HG03460 (cell line): ENCODE results near the gene SPEG.
"Not testable (repeated sequence)": the region's sequence is repeated elsewhere in the genome, so short reads cannot be mapped to it uniquely, and the experiment has no call there.

Experiments used
- ATAC-seq: cut with Tn5 transposase; IDR thresholded peaks from one replicate; pipeline ENCODE4 v1.9.1; 2021; ENCODE audit not compliant: unreplicated experiment

SPEG gene

GRCh38 chr2:219404291-219404910 lies 30.2 kb upstream of the SPEG start:
- no peak for ATAC-seq

DNA sequence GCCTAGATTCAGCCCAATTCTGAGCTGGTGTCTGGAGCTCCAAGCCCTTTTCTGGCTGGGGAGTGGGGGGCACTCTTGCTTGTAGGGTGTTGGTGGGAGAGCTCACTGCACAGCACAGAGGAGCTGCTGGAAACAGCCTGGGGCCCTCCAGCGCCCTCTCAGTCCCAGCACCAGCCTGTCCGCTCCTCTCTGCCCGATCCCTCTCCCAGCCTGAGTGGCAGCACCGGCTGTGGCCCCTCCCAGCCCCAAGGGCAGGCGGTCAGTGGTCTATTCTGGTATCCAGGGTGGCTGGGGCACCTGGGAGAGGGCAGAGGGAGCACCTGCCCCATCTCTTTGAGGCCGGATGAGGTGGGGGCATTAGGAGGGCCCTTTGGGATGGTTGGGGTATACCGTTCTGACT lies 29.7 kb upstream of the SPEG start:
- ATAC-seq, result no peak

DNA sequence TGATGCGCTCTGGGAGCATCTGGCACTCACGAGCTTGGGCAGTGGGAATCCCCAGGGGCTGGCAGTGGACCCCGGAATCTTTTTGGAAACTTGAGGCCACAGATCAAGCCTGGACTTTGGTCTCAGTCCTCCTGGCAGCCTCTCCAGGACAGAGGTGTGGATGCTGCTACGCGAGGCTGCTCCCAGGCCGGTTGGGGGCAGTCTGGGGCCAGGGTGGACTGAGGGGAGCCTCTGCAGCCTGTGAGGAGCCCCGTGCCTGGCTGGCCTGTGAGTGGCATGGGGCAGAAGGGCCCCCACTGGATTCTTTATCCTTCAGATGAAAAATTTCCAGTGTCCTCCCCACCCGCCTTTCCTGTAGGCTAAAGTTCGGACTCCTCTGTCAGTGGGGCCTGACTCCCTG lies 29.2 kb upstream of the SPEG start:
- no peak for ATAC-seq

GRCh38 chr2:219405958-219406860 lies 28.4 kb upstream of the SPEG start:
- ATAC-seq, result no peak

- no peak for ATAC-seq
Measured at GRCh38 chr2:219406861-219407230, 27.8 kb upstream of the SPEG start.

DNA sequence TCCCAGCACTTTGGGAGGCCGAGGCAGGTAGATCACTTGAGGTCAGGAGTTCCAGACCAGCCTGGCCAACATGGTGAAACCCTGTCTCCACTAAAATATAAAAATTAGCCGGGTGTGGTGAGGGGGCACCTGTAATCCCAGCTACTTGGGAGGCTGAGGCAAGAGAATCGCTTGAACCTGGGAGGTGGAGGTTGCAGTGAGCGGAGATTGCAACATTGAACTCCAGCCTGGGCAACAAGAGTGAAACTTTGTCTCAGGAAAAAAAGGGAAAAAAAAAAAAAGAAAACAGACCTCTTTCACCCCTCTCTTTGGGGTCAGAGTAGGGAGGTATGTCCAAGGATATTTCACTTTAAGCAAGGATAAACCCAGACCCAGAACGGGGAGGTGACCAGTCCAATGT lies 27.3 kb upstream of the SPEG start:
- not testable (repeated sequence) for ATAC-seq

DNA sequence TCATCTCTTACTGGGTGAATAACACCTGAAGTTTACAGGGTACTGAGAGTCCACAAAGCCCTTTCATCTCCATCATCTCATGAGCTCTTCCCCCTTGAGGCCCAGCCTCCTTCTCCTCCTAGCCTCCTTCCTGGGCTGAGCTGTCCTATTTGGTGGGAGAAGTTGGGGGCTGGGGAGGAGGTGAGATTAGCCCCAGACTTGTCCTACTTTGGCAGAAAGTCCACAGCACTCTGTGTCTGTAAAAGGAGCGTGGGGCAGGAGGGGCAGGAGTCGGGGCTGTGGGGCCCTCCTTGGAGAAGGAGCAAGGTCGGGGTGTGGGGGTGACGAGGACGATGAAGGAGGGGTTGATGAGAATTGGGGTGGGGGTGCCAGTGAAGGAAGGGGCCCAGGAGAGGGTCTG lies 26.4 kb upstream of the SPEG start:
- ATAC-seq, result no peak

DNA sequence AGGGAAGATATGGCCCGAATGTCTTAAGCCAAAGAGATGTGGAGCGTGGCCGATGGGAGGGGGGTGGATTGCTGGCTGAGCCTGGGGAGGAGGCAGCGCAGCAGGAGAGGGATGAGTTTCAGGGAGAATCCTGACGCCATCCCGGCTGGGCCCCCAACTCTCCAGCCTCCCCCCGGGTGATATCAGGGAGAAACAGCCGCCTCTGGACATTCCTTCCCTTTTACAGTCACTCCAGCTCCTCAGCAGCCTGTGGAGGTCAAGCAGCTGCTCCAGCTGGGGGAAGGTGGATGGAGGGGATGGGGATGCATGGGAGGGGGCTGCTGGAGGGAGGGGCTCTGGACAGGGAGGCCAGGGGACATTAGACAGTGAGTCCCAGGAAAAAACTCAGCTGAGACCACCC lies 26.0 kb upstream of the SPEG start:
- no peak for ATAC-seq

GRCh38 chr2:219409619-219410018 lies 25.0 kb upstream of the SPEG start:
- ATAC-seq, result no peak

DNA sequence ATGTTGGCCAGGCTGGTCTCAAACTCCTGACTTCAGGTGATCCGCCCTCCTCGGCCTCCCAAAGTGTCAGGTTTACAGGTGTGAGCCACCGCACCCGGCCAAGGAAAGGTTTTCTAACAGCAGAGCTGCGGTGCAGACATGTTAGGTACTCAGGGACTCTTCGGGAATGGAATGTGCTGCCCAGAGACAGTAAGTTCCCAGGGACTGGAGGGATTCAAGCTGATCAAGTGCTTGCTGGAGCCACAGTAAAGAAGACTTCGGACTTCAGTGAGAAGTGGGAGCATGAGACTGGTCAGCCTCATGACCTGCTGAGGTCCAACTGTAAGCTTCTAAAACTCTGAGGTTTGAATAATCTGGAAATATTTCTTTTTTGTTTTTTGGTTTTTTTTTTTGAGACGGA lies 24.3 kb upstream of the SPEG start:
- no peak for ATAC-seq

GRCh38 chr2:219414857-219415256 lies 19.8 kb upstream of the SPEG start:
- ATAC-seq, result no peak

GRCh38 chr2:219415580-219416234 lies 18.9 kb upstream of the SPEG start:
- no peak for ATAC-seq

DNA sequence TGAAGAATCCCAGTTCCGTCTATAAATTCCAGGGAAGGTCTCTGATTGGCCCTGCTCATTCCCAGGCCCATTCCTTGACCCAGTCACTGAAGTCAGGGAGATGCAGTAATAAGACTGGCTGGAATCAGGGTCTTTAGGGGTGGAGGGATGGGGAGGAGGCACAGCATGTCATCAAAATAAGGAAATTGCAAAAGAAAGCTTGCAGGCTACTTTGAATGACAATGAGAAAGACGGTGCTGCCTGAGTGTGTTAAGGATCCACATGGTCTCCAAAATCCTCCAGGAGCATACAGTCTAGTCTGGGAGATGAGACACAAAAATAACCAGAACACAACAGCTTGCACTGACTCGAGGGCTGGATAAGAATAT lies 18.4 kb upstream of the SPEG start:
- ATAC-seq, result no peak

- ATAC-seq, result no peak
Measured at GRCh38 chr2:219416938-219417337, 17.7 kb upstream of the SPEG start.

DNA sequence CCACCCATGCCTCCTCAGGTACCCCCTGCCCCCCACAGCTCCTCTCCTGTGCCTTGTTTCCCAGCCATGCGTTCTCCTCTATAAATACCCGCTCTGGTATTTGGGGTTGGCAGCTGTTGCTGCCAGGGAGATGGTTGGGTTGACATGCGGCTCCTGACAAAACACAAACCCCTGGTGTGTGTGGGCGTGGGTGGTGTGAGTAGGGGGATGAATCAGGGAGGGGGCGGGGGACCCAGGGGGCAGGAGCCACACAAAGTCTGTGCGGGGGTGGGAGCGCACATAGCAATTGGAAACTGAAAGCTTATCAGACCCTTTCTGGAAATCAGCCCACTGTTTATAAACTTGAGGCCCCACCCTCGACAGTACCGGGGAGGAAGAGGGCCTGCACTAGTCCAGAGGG lies 17.3 kb upstream of the SPEG start:
- no peak for ATAC-seq

- no peak for ATAC-seq
Measured at GRCh38 chr2:219418155-219419011, 16.3 kb upstream of the SPEG start, which contains the start of gene DES. TSS of gene DES (plus strand) at chr2:219418377. CDS start at chr2:219418463, 86 bp downstream.

- no peak for ATAC-seq
Measured at GRCh38 chr2:219419012-219419324, 15.7 kb upstream of the SPEG start.

- ATAC-seq, result no peak
Measured at GRCh38 chr2:219419331-219420197, 15.1 kb upstream of the SPEG start.

- ATAC-seq, result no peak
Measured at GRCh38 chr2:219420687-219421086, 14.0 kb upstream of the SPEG start.

- no peak for ATAC-seq
Measured at GRCh38 chr2:219421323-219421722, 13.3 kb upstream of the SPEG start.
